ENCODE measurements around the gene MRPS23.

- TF ChIP-seq EZH2 (IDR thresholded peaks at IDR 0.05; ENCODE audit: insufficient read depth, poor library complexity, severe bottlenecking) (no peak), EZH2phosphoT487 (IDR thresholded peaks at IDR 0.05; ENCODE audit: insufficient read depth, low read depth) (no peak)
Observed at GRCh38 chr17:57881143-57881542, 31.3 kb upstream of the MRPS23 start.
